ENCODE results near the gene MYH6. TPM values are rescaled to one million over a fixed set of nuclear protein-coding genes. Genes with fewer than 3 reads are reported as not detected.

MYH6 gene
- total RNA-seq, 1 donor from 2014 or later = not detected

DNA sequence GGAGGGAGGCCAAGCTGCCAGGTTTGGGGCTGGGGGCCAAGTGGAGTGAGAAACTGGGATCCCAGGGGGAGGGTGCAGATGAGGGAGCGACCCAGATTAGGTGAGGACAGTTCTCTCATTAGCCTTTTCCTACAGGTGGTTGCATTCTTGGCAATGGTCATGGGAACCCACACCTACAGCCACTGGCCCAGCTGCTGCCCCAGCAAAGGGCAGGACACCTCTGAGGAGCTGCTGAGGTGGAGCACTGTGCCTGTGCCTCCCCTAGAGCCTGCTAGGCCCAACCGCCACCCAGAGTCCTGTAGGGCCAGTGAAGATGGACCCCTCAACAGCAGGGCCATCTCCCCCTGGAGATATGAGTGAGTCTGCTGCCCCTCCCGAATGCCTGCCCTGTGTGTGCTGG lies 35.0 kb downstream of the MYH6 start:
- Histone ChIP-seq H3K4me2 (ENCODE audit: low read length) (no peak overlapping the region), H3K27ac (ENCODE audit: low read depth, low read length) (no peak overlapping the region), H3K9me3 (ENCODE audit: insufficient read depth, low read depth, low read length) (no peaks in the 10 kb centered on the region), H4K20me1 (ENCODE audit: insufficient read depth, low read length) (no peaks in the 10 kb centered on the region), H3K36me3 (ENCODE audit: insufficient read depth, low read length) (no peaks in the 10 kb centered on the region), H3K79me2 (ENCODE audit: insufficient read depth, low read length) (no peaks in the 10 kb centered on the region), H2AFZ (ENCODE audit: low read depth, low read length) (no peak overlapping the region), H3K4me1 (ENCODE audit: insufficient read depth, low read length) (no peaks in the 10 kb centered on the region), H3K9ac (ENCODE audit: low read length) (no peak overlapping the region), H3K4me3 (ENCODE audit: insufficient read depth, low read depth, low read length) (no peak overlapping the region), H3K27me3 (ENCODE audit: insufficient read depth, low read length) (no peaks in the 10 kb centered on the region)
- Mint-ChIP-seq H3K4me1 (ENCODE audit: low read depth, unreplicated experiment) (no peaks in the 10 kb centered on the region), H3K9me3 (ENCODE audit: unreplicated experiment) (no peaks in the 10 kb centered on the region), H3K36me3 (ENCODE audit: low read depth, unreplicated experiment) (no peaks in the 10 kb centered on the region), H3K4me3 (ENCODE audit: unreplicated experiment) (no peak overlapping the region), H3K27ac (ENCODE audit: unreplicated experiment) (no peak overlapping the region), H3K27me3 (ENCODE audit: low read depth, unreplicated experiment) (peaks cover 54% of the 10 kb centered on the region)
- FAIRE-seq (no peak), DNase-seq (ENCODE audit: low read depth) (no peak)
- no peak for TF ChIP-seq EZH2 (IDR thresholded peaks at IDR 0.05; ENCODE audit: insufficient read depth, low read length)
- TF ChIP-seq, protein P1, sequence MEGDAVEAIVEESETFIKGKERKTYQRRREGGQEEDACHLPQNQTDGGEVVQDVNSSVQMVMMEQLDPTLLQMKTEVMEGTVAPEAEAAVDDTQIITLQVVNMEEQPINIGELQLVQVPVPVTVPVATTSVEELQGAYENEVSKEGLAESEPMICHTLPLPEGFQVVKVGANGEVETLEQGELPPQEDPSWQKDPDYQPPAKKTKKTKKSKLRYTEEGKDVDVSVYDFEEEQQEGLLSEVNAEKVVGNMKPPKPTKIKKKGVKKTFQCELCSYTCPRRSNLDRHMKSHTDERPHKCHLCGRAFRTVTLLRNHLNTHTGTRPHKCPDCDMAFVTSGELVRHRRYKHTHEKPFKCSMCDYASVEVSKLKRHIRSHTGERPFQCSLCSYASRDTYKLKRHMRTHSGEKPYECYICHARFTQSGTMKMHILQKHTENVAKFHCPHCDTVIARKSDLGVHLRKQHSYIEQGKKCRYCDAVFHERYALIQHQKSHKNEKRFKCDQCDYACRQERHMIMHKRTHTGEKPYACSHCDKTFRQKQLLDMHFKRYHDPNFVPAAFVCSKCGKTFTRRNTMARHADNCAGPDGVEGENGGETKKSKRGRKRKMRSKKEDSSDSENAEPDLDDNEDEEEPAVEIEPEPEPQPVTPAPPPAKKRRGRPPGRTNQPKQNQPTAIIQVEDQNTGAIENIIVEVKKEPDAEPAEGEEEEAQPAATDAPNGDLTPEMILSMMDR (IDR thresholded peaks at IDR 0.05; ENCODE audit: insufficient read depth, low read depth, low read length) = no peak

DNA sequence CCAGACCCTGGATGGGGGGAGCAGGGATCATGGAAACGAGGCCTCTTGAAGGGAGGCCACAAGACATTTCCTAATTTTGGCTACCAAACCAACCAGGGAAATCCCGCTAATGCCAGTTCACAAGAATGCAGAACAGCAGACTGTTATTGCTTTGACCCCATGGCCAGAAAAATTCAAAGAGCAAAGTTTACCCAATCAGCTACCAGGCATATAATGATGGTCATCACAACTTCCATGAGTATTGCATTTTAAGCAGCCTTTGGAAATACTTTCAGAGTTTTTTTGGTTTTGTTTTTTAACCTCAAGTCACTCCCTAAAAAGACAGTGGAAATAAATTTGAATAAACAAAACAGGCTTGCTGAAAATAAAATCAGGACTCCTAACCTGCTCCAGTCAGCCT lies 35.6 kb downstream of the MYH6 start, which contains the start of gene IL25:
Gene IL25, plus strand, starts transcription at position 301 of the 400 bp plus-strand sequence.
- TF ChIP-seq, protein P1 (IDR thresholded peaks at IDR 0.05; ENCODE audit: insufficient read depth, low read depth, low read length) = no peak
- no peak for TF ChIP-seq EZH2 (IDR thresholded peaks at IDR 0.05; ENCODE audit: insufficient read depth, low read length)
- no peak within 1 kb of the TSS for H3K27ac ChIP-seq (ENCODE audit: low read depth, low read length)
- H3K27me3 Mint-ChIP-seq (ENCODE audit: low read depth, unreplicated experiment) = peaks cover 57% of the 10 kb centered on the region
- H3K36me3 ChIP-seq (ENCODE audit: insufficient read depth, low read length) = no peaks in the 10 kb centered on the region
- H3K4me1 ChIP-seq (ENCODE audit: insufficient read depth, low read length) = no peaks in the 10 kb centered on the region
- no peak within 1 kb of the TSS for H3K4me3 Mint-ChIP-seq (ENCODE audit: unreplicated experiment)
- DNase-seq (ENCODE audit: low read depth) (no peak), FAIRE-seq (no peak)
- H3K4me2 ChIP-seq (ENCODE audit: low read length) = no peak within 1 kb of the TSS
- H3K36me3 Mint-ChIP-seq (ENCODE audit: low read depth, unreplicated experiment) = no peaks in the 10 kb centered on the region
- no peaks in the 10 kb centered on the region for H3K27me3 ChIP-seq (ENCODE audit: insufficient read depth, low read length)
- no peak within 1 kb of the TSS for H3K4me3 ChIP-seq (ENCODE audit: insufficient read depth, low read depth, low read length)
- no peak within 1 kb of the TSS for H2AFZ ChIP-seq (ENCODE audit: low read depth, low read length)
- H4K20me1 ChIP-seq (ENCODE audit: insufficient read depth, low read length) = no peaks in the 10 kb centered on the region
- no peaks in the 10 kb centered on the region for H3K9me3 Mint-ChIP-seq (ENCODE audit: unreplicated experiment)
- no peaks in the 10 kb centered on the region for H3K4me1 Mint-ChIP-seq (ENCODE audit: low read depth, unreplicated experiment)
- no peaks in the 10 kb centered on the region for H3K79me2 ChIP-seq (ENCODE audit: insufficient read depth, low read length)
- no peak within 1 kb of the TSS for H3K9ac ChIP-seq (ENCODE audit: low read length)
- H3K27ac Mint-ChIP-seq (ENCODE audit: unreplicated experiment) = no peak within 1 kb of the TSS
- H3K9me3 ChIP-seq (ENCODE audit: insufficient read depth, low read depth, low read length) = no peaks in the 10 kb centered on the region

DNA sequence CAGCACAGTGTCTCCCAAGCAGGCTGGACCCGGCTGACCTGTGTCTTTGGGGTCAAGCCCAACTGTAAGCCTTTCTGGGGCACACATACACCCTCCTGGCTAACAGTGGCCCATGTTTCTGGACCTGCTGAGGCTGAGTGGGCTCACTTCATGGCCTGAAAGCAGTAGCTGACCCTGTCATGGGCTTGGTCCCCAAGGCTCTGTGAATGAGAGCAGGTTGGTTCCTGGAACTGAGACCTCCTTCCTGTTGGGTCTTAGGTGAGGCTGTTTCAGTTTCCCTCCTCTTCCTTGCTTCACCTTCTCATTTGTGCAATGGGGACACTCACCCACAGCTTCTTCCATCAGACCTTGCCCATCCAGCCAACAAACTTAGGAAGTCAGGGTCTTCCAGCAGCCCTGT lies 36.2 kb downstream of the MYH6 start:
- Mint-ChIP-seq H3K9me3 (ENCODE audit: unreplicated experiment) (no peaks in the 10 kb centered on the region), H3K36me3 (ENCODE audit: low read depth, unreplicated experiment) (no peaks in the 10 kb centered on the region), H3K27me3 (ENCODE audit: low read depth, unreplicated experiment) (peaks cover 58% of the 10 kb centered on the region), H3K4me1 (ENCODE audit: low read depth, unreplicated experiment) (no peaks in the 10 kb centered on the region), H3K4me3 (ENCODE audit: unreplicated experiment) (no peak overlapping the region), H3K27ac (ENCODE audit: unreplicated experiment) (no peak overlapping the region)
- no peak for TF ChIP-seq EZH2 (IDR thresholded peaks at IDR 0.05; ENCODE audit: insufficient read depth, low read length)
- TF ChIP-seq, protein P1 (IDR thresholded peaks at IDR 0.05; ENCODE audit: insufficient read depth, low read depth, low read length) = no peak
- Histone ChIP-seq H3K4me2 (ENCODE audit: low read length) (no peak overlapping the region), H3K36me3 (ENCODE audit: insufficient read depth, low read length) (no peaks in the 10 kb centered on the region), H3K27ac (ENCODE audit: low read depth, low read length) (no peak overlapping the region), H3K9ac (ENCODE audit: low read length) (no peak overlapping the region), H2AFZ (ENCODE audit: low read depth, low read length) (no peak overlapping the region), H3K27me3 (ENCODE audit: insufficient read depth, low read length) (no peaks in the 10 kb centered on the region), H3K4me3 (ENCODE audit: insufficient read depth, low read depth, low read length) (no peak overlapping the region), H3K9me3 (ENCODE audit: insufficient read depth, low read depth, low read length) (no peaks in the 10 kb centered on the region), H3K79me2 (ENCODE audit: insufficient read depth, low read length) (no peaks in the 10 kb centered on the region), H4K20me1 (ENCODE audit: insufficient read depth, low read length) (no peaks in the 10 kb centered on the region), H3K4me1 (ENCODE audit: insufficient read depth, low read length) (no peaks in the 10 kb centered on the region)
- DNase-seq (ENCODE audit: low read depth) = no peak
- FAIRE-seq = no peak
